ENCODE results near the gene GPN1.

GRCh38 chr2:27622921-27623384 lies 5.9 kb upstream of the GPN1 start:
- TF ChIP-seq EP300 (IDR thresholded peaks at IDR 0.05) (no peak), CTCF (IDR thresholded peaks at IDR 0.05) (no peak)
